HEK293 (cell line): ENCODE results near the gene CSAD.

Source experiments
- CTCF ChIA-PET: fragments of 350-600 bp; formaldehyde crosslinking; extraction: SDS; loops from one replicate; lab custom pipeline; 2021; ENCODE audit warnings: antibody characterized with exemption; lab: Yijun Ruan, JAX
- POLR2A ChIA-PET: fragments of 300-600 bp; formaldehyde crosslinking; extraction: SDS; loops from one replicate; lab custom pipeline; 2020; ENCODE audit warnings: antibody characterized with exemption, inconsistent platforms; lab: Yijun Ruan, JAX
- H3K27ac ChIP-seq: fragments of 200-500 bp; sonication (Bioruptor generic); 2 replicates; pipeline ENCODE4 v1.5.1; 2014; ENCODE audit warnings: low read depth, low read length, control low read depth, inconsistent platforms; ENCODE audit errors: extremely low read depth
- H3K36me3 ChIP-seq, 2 experiments: fragments of 200-500 bp in 1 of 2; sonication (Bioruptor generic) in 1 of 2; 1 replicate in 1 of 2; 2 replicates in 1 of 2; pipeline ENCODE4 v1.5.1; 2014 to 2017; ENCODE audit warnings: inconsistent platforms in 2 of 2, low read length in 2 of 2; ENCODE audit not compliant: control insufficient read depth in 2 of 2, insufficient read depth in 1 of 2
- H3K4me1 ChIP-seq: fragments of 200-500 bp; sonication (Bioruptor generic); 2 replicates; pipeline ENCODE4 v1.5.1; 2014; ENCODE audit warnings: mild to moderate bottlenecking, low read length, inconsistent platforms; ENCODE audit not compliant: control insufficient read depth, insufficient read depth
- H3K4me3 ChIP-seq: 2 replicates; pipeline ENCODE4 v1.5.1; 2011; ENCODE audit warnings: low read depth, mild to moderate bottlenecking, control low read depth, low read length, moderate library complexity
- H3K9me3 ChIP-seq: fragments of 200-500 bp; sonication (Bioruptor generic); 2 replicates; pipeline ENCODE4 v1.5.1; 2014; ENCODE audit warnings: low read depth, low read length, inconsistent platforms; ENCODE audit not compliant: control insufficient read depth, insufficient read depth
- HIC1 ChIP-seq: fragments of 450-650 bp; formaldehyde crosslinking; IDR thresholded peaks from 2 replicates; pipeline ENCODE4 v1.5.1; 2016; ENCODE audit warnings: missing biosample characterization, missing genetic modification characterization
- KLF1 ChIP-seq: fragments of 450-650 bp; formaldehyde crosslinking; IDR thresholded peaks from 2 replicates; pipeline ENCODE4 v1.5.1; 2016; ENCODE audit warnings: missing biosample characterization, missing genetic modification characterization
- KLF10 ChIP-seq: fragments of 450-650 bp; IDR thresholded peaks from 2 replicates; pipeline ENCODE4 v1.5.1; 2018; ENCODE audit warnings: missing biosample characterization, mild to moderate bottlenecking, missing genetic modification characterization
- KLF16 ChIP-seq: fragments of 450-650 bp; formaldehyde crosslinking; IDR thresholded peaks from 2 replicates; pipeline ENCODE4 v1.5.1; 2017; ENCODE audit warnings: missing biosample characterization, missing genetic modification characterization
- ZNF10 ChIP-seq: fragments of 450-650 bp; formaldehyde crosslinking; IDR thresholded peaks from 2 replicates; pipeline ENCODE4 v1.5.1; 2017; ENCODE audit warnings: missing biosample characterization, missing genetic modification characterization
- ZNF140 ChIP-seq: fragments of 450-650 bp; formaldehyde crosslinking; IDR thresholded peaks from 2 replicates; pipeline ENCODE4 v1.5.1; 2016; ENCODE audit warnings: missing biosample characterization, missing genetic modification characterization
- ZNF146 ChIP-seq: fragments of 450-650 bp; formaldehyde crosslinking; IDR thresholded peaks from 2 replicates; pipeline ENCODE4 v1.5.1; 2016; ENCODE audit warnings: missing biosample characterization, missing genetic modification characterization
- ZNF174 ChIP-seq: fragments of 450-650 bp; formaldehyde crosslinking; IDR thresholded peaks from 2 replicates; pipeline ENCODE4 v1.5.0; 2017; ENCODE audit warnings: missing biosample characterization, mild to moderate bottlenecking, missing genetic modification characterization
- ZNF175 ChIP-seq: fragments of 450-650 bp; formaldehyde crosslinking; IDR thresholded peaks from 2 replicates; pipeline ENCODE4 v1.5.1; 2016; ENCODE audit warnings: missing biosample characterization, missing genetic modification characterization
- ZNF184 ChIP-seq: fragments of 450-650 bp; IDR thresholded peaks from 2 replicates; pipeline ENCODE4 v1.5.1; 2018; ENCODE audit warnings: missing biosample characterization, mild to moderate bottlenecking, missing genetic modification characterization
- ZNF24 ChIP-seq: fragments of 450-650 bp; formaldehyde crosslinking; IDR thresholded peaks from 2 replicates; pipeline ENCODE4 v1.5.1; 2016; ENCODE audit warnings: missing biosample characterization, missing genetic modification characterization
- ZNF423 ChIP-seq: fragments of 450-650 bp; formaldehyde crosslinking; IDR thresholded peaks from 2 replicates; pipeline ENCODE4 v1.5.1; 2016; ENCODE audit warnings: missing biosample characterization, missing genetic modification characterization
- ZNF473 ChIP-seq: fragments of 450-650 bp; formaldehyde crosslinking; IDR thresholded peaks from 2 replicates; pipeline ENCODE4 v1.5.1; 2017; ENCODE audit warnings: missing biosample characterization, missing genetic modification characterization
- ZNF558 ChIP-seq: fragments of 450-650 bp; formaldehyde crosslinking; IDR thresholded peaks from 2 replicates; pipeline ENCODE4 v1.5.1; 2016; ENCODE audit warnings: missing biosample characterization, missing genetic modification characterization
- ZNF677 ChIP-seq: fragments of 450-650 bp; IDR thresholded peaks from 2 replicates; pipeline ENCODE4 v1.5.0; 2018; ENCODE audit warnings: missing biosample characterization, mild to moderate bottlenecking, missing genetic modification characterization, moderate library complexity
- ZNF830 ChIP-seq: fragments of 450-650 bp; IDR thresholded peaks from 2 replicates; pipeline ENCODE4 v1.5.0; 2018; ENCODE audit warnings: missing biosample characterization, missing genetic modification characterization, low read depth, mild to moderate bottlenecking, moderate library complexity
- TF ChIP-seq, protein P1 (sequence below): fragments of 450-650 bp; formaldehyde crosslinking; IDR thresholded peaks from 2 replicates; pipeline ENCODE4 v1.5.1; 2016; ENCODE audit warnings: missing biosample characterization, missing genetic modification characterization
- TF ChIP-seq, protein P2 (sequence below): fragments of 450-650 bp; formaldehyde crosslinking; IDR thresholded peaks from 2 replicates; pipeline ENCODE4 v1.5.1; 2016; ENCODE audit warnings: missing biosample characterization, missing genetic modification characterization
- TF ChIP-seq, protein P3 (sequence below): fragments of 450-650 bp; formaldehyde crosslinking; IDR thresholded peaks from 2 replicates; pipeline ENCODE4 v1.5.1; 2016; ENCODE audit warnings: missing biosample characterization, missing genetic modification characterization
- TF ChIP-seq, protein P4 (sequence below): fragments of 450-650 bp; formaldehyde crosslinking; IDR thresholded peaks from 2 replicates; pipeline ENCODE4 v1.5.1; 2016; ENCODE audit warnings: missing biosample characterization, missing genetic modification characterization
- TF ChIP-seq, protein P5 (sequence below): fragments of 450-650 bp; formaldehyde crosslinking; IDR thresholded peaks from 2 replicates; pipeline ENCODE4 v1.5.1; 2017; ENCODE audit warnings: missing biosample characterization, mild to moderate bottlenecking, missing genetic modification characterization, moderate library complexity
- TF ChIP-seq, protein P6 (sequence below): fragments of 450-650 bp; formaldehyde crosslinking; optimal IDR thresholded peaks from 2 replicates; pipeline ENCODE3; 2016; ENCODE audit warnings: missing biosample characterization, mild to moderate bottlenecking, missing genetic modification characterization

CSAD gene

GRCh38 chr12:53191096-53191884 lies 10.6 kb upstream of the CSAD start:
- TF ChIP-seq ZNF10 (tag by site-specific recombination) = no peak
- TF ChIP-seq ZNF473 (tag by site-specific recombination) = no peak
- TF ChIP-seq KLF1 (tag by site-specific recombination) = no peak
- no peak for TF ChIP-seq ZNF146 (tag by site-specific recombination)
- TF ChIP-seq, protein P1, sequence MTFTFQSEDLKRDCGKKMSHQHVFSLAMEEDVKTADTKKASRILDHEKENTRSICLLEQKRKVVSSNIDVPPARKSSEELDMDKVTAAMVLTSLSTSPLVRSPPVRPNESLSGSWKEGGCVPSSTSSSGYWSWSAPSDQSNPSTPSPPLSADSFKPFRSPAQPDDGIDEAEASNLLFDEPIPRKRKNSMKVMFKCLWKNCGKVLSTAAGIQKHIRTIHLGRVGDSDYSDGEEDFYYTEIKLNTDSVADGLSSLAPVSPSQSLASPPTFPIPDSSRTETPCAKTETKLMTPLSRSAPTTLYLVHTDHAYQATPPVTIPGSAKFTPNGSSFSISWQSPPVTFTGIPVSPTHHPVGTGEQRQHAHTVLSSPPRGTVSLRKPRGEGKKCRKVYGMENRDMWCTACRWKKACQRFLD (tag by site-specific recombination) = no peak
- TF ChIP-seq, protein P2, sequence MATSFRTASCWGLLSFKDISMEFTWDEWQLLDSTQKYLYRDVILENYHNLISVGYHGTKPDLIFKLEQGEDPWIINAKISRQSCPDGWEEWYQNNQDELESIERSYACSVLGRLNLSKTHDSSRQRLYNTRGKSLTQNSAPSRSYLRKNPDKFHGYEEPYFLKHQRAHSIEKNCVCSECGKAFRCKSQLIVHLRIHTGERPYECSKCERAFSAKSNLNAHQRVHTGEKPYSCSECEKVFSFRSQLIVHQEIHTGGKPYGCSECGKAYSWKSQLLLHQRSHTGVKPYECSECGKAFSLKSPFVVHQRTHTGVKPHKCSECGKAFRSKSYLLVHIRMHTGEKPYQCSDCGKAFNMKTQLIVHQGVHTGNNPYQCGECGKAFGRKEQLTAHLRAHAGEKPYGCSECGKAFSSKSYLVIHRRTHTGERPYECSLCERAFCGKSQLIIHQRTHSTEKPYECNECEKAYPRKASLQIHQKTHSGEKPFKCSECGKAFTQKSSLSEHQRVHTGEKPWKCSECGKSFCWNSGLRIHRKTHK = no peak
- TF ChIP-seq KLF10 (tag by site-specific recombination) = no peak
- no peak for TF ChIP-seq ZNF677 (tag by site-specific recombination)
- TF ChIP-seq ZNF558 = no peak
- TF ChIP-seq KLF16 (tag by site-specific recombination) = no peak
- no peak for TF ChIP-seq HIC1
- Histone ChIP-seq H3K36me3 (peaks cover 4 to 50% of the 10 kb centered on the region in 2 experiments; a peak in 2 of 3 replicates), H3K27ac (no peak overlapping the region), H3K9me3 (no peaks in the 10 kb centered on the region), H3K4me3 (no peak overlapping the region), H3K4me1 (no peaks in the 10 kb centered on the region)
- POLR2A ChIA-PET = interaction anchor here (0.9 to 2.3 kb wide), 2 partner anchors 11 kb away, joined by 5 to 9 read pairs; partner anchors contain the start of genes CSAD and ZNF740
- CTCF ChIA-PET = interaction anchor here (0.6 to 7.5 kb wide), 7 partner anchors 10 to 111 kb away, joined by 3 to 94 read pairs (median 3); partner anchors contain the start of genes CSAD and ZNF740

DNA sequence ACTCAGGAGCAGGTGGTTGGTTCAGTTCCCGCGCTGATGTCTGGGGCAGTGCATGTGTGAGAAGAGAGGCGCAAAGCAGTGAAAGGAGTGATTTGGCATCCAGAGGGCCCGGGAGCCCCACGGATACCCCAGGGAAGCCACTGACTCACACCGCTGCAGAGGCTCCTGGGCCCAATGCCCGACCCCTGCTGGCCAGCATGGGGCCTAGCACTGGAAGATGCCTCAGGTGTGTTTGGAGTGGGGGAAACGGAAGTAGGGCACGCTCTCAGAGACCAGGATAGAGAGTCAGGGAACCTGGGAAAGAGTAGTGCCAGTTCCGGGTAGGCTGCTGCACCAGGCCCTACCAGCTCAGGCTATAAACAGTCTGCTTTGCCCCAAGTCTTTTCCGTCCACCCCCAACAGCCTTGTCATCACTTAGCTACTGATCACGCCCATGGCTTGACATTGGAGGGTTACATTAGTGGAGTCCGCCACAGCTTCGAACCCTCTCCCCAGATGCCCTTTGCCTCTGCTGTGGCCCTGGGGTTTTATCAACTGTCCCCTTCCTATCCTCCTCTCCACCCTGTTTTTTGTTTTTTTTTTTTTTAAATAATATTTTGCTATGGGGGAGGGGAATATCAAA lies 9.5 kb upstream of the CSAD start:
- no peak overlapping the region for H3K27ac ChIP-seq
- H3K9me3 ChIP-seq = no peaks in the 10 kb centered on the region
- POLR2A ChIA-PET = interaction anchor here (1.0 to 2.3 kb wide), 2 partner anchors 9 to 31 kb away, joined by 4 to 9 read pairs; partner anchors contain the start of genes CSAD and ZNF740
- CTCF ChIA-PET = interaction anchor here (0.6 to 7.5 kb wide), 13 partner anchors 9 to 124 kb away, joined by 3 to 94 read pairs (median 4); partner anchors contain the start of genes CSAD and ZNF740
- no peak overlapping the region for H3K4me3 ChIP-seq
- H3K36me3 ChIP-seq = peaks cover 8 to 60% of the 10 kb centered on the region in 2 experiments; a peak in 2 of 3 replicates
- H3K4me1 ChIP-seq = no peaks in the 10 kb centered on the region
- TF ChIP-seq, protein P3, sequence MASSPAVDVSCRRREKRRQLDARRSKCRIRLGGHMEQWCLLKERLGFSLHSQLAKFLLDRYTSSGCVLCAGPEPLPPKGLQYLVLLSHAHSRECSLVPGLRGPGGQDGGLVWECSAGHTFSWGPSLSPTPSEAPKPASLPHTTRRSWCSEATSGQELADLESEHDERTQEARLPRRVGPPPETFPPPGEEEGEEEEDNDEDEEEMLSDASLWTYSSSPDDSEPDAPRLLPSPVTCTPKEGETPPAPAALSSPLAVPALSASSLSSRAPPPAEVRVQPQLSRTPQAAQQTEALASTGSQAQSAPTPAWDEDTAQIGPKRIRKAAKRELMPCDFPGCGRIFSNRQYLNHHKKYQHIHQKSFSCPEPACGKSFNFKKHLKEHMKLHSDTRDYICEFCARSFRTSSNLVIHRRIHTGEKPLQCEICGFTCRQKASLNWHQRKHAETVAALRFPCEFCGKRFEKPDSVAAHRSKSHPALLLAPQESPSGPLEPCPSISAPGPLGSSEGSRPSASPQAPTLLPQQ (tag by site-specific recombination) = no peak
- TF ChIP-seq ZNF423 (tag by site-specific recombination) (no peak), ZNF24 (no peak), ZNF175 (no peak), ZNF174 (no peak), ZNF140 (tag by site-specific recombination) (no peak), ZNF184 (no peak), ZNF830 (no peak)
- TF ChIP-seq, protein P4, sequence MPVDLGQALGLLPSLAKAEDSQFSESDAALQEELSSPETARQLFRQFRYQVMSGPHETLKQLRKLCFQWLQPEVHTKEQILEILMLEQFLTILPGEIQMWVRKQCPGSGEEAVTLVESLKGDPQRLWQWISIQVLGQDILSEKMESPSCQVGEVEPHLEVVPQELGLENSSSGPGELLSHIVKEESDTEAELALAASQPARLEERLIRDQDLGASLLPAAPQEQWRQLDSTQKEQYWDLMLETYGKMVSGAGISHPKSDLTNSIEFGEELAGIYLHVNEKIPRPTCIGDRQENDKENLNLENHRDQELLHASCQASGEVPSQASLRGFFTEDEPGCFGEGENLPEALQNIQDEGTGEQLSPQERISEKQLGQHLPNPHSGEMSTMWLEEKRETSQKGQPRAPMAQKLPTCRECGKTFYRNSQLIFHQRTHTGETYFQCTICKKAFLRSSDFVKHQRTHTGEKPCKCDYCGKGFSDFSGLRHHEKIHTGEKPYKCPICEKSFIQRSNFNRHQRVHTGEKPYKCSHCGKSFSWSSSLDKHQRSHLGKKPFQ (tag by site-specific recombination) = peak; percentile 66
- TF ChIP-seq, protein P5, sequence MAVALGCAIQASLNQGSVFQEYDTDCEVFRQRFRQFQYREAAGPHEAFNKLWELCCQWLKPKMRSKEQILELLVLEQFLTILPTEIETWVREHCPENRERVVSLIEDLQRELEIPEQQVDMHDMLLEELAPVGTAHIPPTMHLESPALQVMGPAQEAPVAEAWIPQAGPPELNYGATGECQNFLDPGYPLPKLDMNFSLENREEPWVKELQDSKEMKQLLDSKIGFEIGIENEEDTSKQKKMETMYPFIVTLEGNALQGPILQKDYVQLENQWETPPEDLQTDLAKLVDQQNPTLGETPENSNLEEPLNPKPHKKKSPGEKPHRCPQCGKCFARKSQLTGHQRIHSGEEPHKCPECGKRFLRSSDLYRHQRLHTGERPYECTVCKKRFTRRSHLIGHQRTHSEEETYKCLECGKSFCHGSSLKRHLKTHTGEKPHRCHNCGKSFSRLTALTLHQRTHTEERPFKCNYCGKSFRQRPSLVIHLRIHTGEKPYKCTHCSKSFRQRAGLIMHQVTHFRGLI (tag by site-specific recombination) = no peak
- TF ChIP-seq, protein P6, sequence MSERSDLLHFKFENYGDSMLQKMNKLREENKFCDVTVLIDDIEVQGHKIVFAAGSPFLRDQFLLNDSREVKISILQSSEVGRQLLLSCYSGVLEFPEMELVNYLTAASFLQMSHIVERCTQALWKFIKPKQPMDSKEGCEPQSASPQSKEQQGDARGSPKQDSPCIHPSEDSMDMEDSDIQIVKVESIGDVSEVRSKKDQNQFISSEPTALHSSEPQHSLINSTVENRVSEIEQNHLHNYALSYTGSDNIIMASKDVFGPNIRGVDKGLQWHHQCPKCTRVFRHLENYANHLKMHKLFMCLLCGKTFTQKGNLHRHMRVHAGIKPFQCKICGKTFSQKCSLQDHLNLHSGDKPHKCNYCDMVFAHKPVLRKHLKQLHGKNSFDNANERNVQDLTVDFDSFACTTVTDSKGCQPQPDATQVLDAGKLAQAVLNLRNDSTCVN (tag by site-specific recombination) = peak; percentile 10
